Body of pancreas (tissue), 4 donors: ENCODE results near the gene PRPF39. TPM values are rescaled to one million over a fixed set of nuclear protein-coding genes. Genes with fewer than 3 reads are reported as not detected.

Experiments used
- ATAC-seq: fragments of 150-250 bp; one replicate; pipeline ENCODE4 v1.9.1; 2016
- DNase-seq, 4 donors: peaks; one replicate each; pipeline ENCODE4 v3.0.0-alpha.2; 2019
- H3K27ac ChIP-seq, 4 donors: fragments of 200-600 bp; sonication (generic); 1 replicate in 3 of 4; 2 replicates in 1 of 4; pipeline versions ENCODE4 v1.5.1 to v1.6.1; 2016 to 2019; ENCODE audit warnings: mild to moderate bottlenecking in 1 of 4, mixed read lengths in 1 of 4, moderate library complexity in 1 of 4
- H3K27me3 ChIP-seq, 2 donors: fragments of 200-600 bp; sonication (generic); one replicate each; pipeline ENCODE4 v1.6.0; 2016; ENCODE audit warnings: mild to moderate bottlenecking in 1 of 2
- H3K36me3 ChIP-seq, 2 donors: fragments of 200-600 bp; sonication (generic); replicated peaks in 1 of 2; 2 replicates each; pipeline ENCODE4 v1.5.1; 2016; ENCODE audit warnings: low read depth in 2 of 2; ENCODE audit not compliant: insufficient read depth in 1 of 2
- H3K4me1 ChIP-seq: fragments of 200-600 bp; sonication (generic); one replicate; pipeline ENCODE4 v1.6.0; 2016
- H3K4me3 ChIP-seq, 2 donors: fragments of 200-600 bp; sonication (generic); 1 replicate in 1 of 2; 2 replicates in 1 of 2; pipeline ENCODE4 v1.5.1; 2016 to 2019
- H3K9me3 ChIP-seq, 3 donors: fragments of 200-600 bp; sonication (generic); 1 replicate in 2 of 3; 2 replicates in 1 of 3; pipeline ENCODE4 v1.5.1; 2016
- CTCF ChIP-seq, 7 experiments: fragments of 450-650 bp in 4 of 7; fragments of 200-600 bp in 3 of 7; sonication (generic) in 3 of 7; IDR thresholded peaks; one replicate each; pipeline ENCODE4 v1.5.1; 2016 to 2019; ENCODE audit warnings: antibody characterized with exemption in 7 of 7
- POLR2A ChIP-seq, 3 donors: fragments of 450-650 bp; IDR thresholded peaks; one replicate each; pipeline ENCODE4 v1.6.1; 2016; ENCODE audit warnings: antibody characterized with exemption in 3 of 3, mild to moderate bottlenecking in 2 of 3
- WGBS, 2 donors: methylation state at CpG; one replicate each; pipeline ENCODE4 v1.1.5; 2017; 5-methylcytosine and 5-hydroxymethylcytosine counted together
- intact Hi-C: fragments of 100-400 bp; cut with DNase I; formaldehyde crosslinking; loops from one replicate; pipeline ENCODE4 v1.15.1; 2023
- total RNA-seq, 2 donors: library from RNA; depleted of rRNA; stranded (reverse); fragments of >200 nt; gene quantifications; one replicate each; pipeline ENCODE4 v1.1.0, GENCODE V29; 2016

PRPF39 gene
- total RNA-seq, 2 donors from 2014 or later: 21.4 to 28.8 TPM

GRCh38 chr14:45089813-45090212 is 5.9 kb downstream of the PRPF39 start:
- no peak for DNase-seq
- no peak overlapping the region for H3K4me3 ChIP-seq
- intact Hi-C loops: no loop called here
- H3K36me3 ChIP-seq: no peaks in the 10 kb centered on the region
- TF ChIP-seq CTCF (IDR thresholded peaks at IDR 0.05) (no peak), POLR2A (IDR thresholded peaks at IDR 0.05) (no peak)
- WGBS, 2 donors: 28 to 36% methylated on average over 1 of the region's 1 CpG
- ATAC-seq: no peak
- H3K27ac ChIP-seq: no peak overlapping the region
- H3K27me3 ChIP-seq: no peaks in the 10 kb centered on the region
- H3K4me1 ChIP-seq: peaks cover 35% of the 10 kb centered on the region
- H3K9me3 ChIP-seq: no peaks in the 10 kb centered on the region

DNA sequence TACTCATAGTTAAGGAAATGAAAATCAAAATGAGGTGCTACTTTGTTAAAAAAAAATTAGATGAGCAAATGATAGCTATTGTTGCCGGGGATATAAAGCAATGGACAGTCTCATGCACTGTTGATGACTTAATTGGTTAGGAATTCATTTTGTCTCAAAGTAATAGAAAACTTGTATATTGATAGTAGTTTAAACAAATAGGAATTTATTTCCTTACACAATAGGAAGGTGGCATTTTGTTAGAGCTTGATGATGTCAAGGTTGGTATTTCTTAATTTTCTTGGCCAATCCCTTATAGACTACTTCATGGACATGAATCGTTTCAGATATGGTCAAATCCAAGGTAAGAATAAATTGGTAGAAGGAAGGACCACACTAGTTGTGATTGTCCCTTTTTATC is 7.8 kb downstream of the PRPF39 start:
- ATAC-seq (no peak), DNase-seq (no peak)
- Histone ChIP-seq H3K4me1 (peaks cover 17% of the 10 kb centered on the region), H3K36me3 (peaks cover 0 to 5% of the 10 kb centered on the region in 2 donors), H3K4me3 (no peak overlapping the region), H3K27ac (no peak overlapping the region), H3K9me3 (no peaks in the 10 kb centered on the region), H3K27me3 (no peaks in the 10 kb centered on the region)
- TF ChIP-seq POLR2A (IDR thresholded peaks at IDR 0.05) (no peak), CTCF (IDR thresholded peaks at IDR 0.05) (no peak)
- WGBS, 2 donors: 70 to 78% methylated on average over 2 of the region's 2 CpGs
- intact Hi-C loops: no loop called here

DNA sequence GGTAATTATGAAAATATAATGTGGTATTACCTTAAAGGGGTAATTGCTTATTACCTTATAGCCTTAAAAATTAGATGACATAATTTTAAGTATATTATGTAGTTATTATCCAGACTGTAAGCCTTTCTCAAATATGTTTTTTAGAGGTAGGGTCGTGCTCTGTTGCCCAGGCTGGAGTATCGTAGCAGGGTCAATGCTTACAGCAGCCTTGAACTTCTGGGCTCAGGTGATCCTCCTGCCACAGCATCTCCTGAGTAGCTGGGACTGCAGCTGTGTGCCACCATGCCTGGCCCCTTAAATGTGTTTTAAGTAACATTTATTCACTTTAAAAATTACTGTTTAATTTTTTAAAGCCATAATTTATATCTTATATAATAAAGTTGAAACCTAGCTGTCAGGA is 10.4 kb downstream of the PRPF39 start:
- intact Hi-C loops: no loop called here
- WGBS, 2 donors: 97 to 100% methylated on average over 2 of the region's 2 CpGs

DNA sequence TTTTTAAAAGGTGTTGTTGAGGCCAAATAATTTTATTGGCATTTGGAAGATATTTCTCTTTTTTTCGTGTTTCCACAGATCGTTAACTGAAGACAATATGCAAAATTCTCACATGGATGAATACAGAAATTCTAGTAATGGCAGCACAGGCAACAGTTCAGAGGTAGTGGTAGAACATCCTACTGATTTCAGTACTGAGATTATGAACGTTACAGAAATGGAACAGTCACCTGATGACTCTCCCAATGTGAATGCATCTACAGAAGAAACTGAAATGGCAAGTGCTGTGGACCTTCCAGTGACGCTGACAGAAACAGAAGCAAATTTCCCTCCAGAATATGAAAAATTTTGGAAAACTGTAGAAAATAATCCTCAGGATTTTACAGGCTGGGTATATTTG is 11.2 kb downstream of the PRPF39 start:
- ATAC-seq: no peak
- Histone ChIP-seq H3K36me3 (peaks cover 0 to 7% of the 10 kb centered on the region in 2 donors), H3K27me3 (no peaks in the 10 kb centered on the region), H3K4me1 (no peaks in the 10 kb centered on the region), H3K27ac (no peak overlapping the region), H3K9me3 (no peaks in the 10 kb centered on the region), H3K4me3 (no peak overlapping the region)
- DNase-seq: no peak
- intact Hi-C loops: no loop called here
- TF ChIP-seq CTCF (IDR thresholded peaks at IDR 0.05) (no peak), POLR2A (IDR thresholded peaks at IDR 0.05) (no peak)
- WGBS, 2 donors: 94% methylated on average over 4 of the region's 4 CpGs

More for the DNA sequence above, 10.4 kb downstream of the PRPF39 start:
- Histone ChIP-seq H3K4me1 (no peaks in the 10 kb centered on the region), H3K4me3 (no peak overlapping the region), H3K27me3 (no peaks in the 10 kb centered on the region), H3K36me3 (peaks cover 0 to 7% of the 10 kb centered on the region in 2 donors), H3K27ac (no peak overlapping the region), H3K9me3 (no peaks in the 10 kb centered on the region)
- no peak for DNase-seq
- TF ChIP-seq POLR2A (IDR thresholded peaks at IDR 0.05) (no peak), CTCF (IDR thresholded peaks at IDR 0.05) (no peak)
- no peak for ATAC-seq

- intact Hi-C loops: no loop called here
- no peak overlapping the region for H3K4me3 ChIP-seq
- TF ChIP-seq CTCF (IDR thresholded peaks at IDR 0.05): no peak
- TF ChIP-seq POLR2A (IDR thresholded peaks at IDR 0.05): no peak
- H3K9me3 ChIP-seq: no peaks in the 10 kb centered on the region
- ATAC-seq (no peak), DNase-seq (no peak)
- WGBS, 2 donors: 82 to 90% methylated on average over 4 of the region's 4 CpGs
- H3K27me3 ChIP-seq: no peaks in the 10 kb centered on the region
- no peaks in the 10 kb centered on the region for H3K4me1 ChIP-seq
- H3K27ac ChIP-seq: no peak overlapping the region
- H3K36me3 ChIP-seq: peaks cover 0 to 7% of the 10 kb centered on the region in 2 donors
Observed at GRCh38 chr14:45096218-45096617, 12.3 kb downstream of the PRPF39 start.
